Panc1 (cell line): Measurements from ENCODE around the gene MYH7. TPM values are rescaled to one million over a fixed set of nuclear protein-coding genes. Genes with fewer than 3 reads are reported as not detected.

Experiments
- ATAC-seq: fragments of 200-7000 bp; cut with Tn5 transposase; 2 replicates; pipeline ENCODE4 v1.9.1; 2020; ENCODE audit warnings: mild to moderate bottlenecking, moderate library complexity
- BruUV-seq: library from RNA; stranded (reverse); fragments of 400-500 nt; replicated peaks from 2 replicates; lab custom pipeline; 2021; lab: Mats Ljungman, UMichigan
- CTCF ChIA-PET: fragments of 300-600 bp; sonication (Branson Sonifier 250); formaldehyde crosslinking; loops from one replicate; lab custom pipeline; 2022; ENCODE audit warnings: antibody characterized with exemption; lab: Charles Lee
- POLR2A ChIA-PET: fragments of 300-600 bp; sonication (Branson Sonifier 250); formaldehyde crosslinking; loops from one replicate; lab custom pipeline; 2022; ENCODE audit warnings: antibody characterized with exemption; lab: Charles Lee
- DNase-seq: peaks from one replicate; pipeline ENCODE4 v3.0.0-alpha.2; 2010; ENCODE audit warnings: low read depth, low spot score
- H3K27ac ChIP-seq: 2 replicates; pipeline ENCODE4 v1.5.1; 2011; ENCODE audit warnings: mild to moderate bottlenecking, low read length, inconsistent platforms
- H3K27me3 ChIP-seq: fragments of 200-500 bp; sonication (Bioruptor generic); 2 replicates; pipeline ENCODE4 v1.6.0; 2014; ENCODE audit warnings: low read length, inconsistent platforms; ENCODE audit not compliant: control insufficient read depth, insufficient read depth
- H3K36me3 ChIP-seq: fragments of 200-500 bp; sonication (Bioruptor generic); 2 replicates; pipeline ENCODE4 v1.5.1; 2014; ENCODE audit warnings: inconsistent platforms, mild to moderate bottlenecking, low read length, moderate library complexity; ENCODE audit not compliant: control insufficient read depth, insufficient read depth
- H3K4me1 ChIP-seq: 2 replicates; pipeline ENCODE4 v1.5.1; 2011; ENCODE audit warnings: inconsistent platforms, mild to moderate bottlenecking, low read length, moderate library complexity; ENCODE audit not compliant: control insufficient read depth, insufficient read depth
- H3K4me3 ChIP-seq, 2 experiments: 2 replicates each; pipeline ENCODE4 v1.5.1; 2011 to 2012; ENCODE audit warnings: low read depth in 2 of 2, low read length in 2 of 2, mild to moderate bottlenecking in 2 of 2, inconsistent platforms in 1 of 2, moderate library complexity in 1 of 2
- H3K9me3 ChIP-seq: fragments of 200-500 bp; sonication (Bioruptor generic); 2 replicates; pipeline ENCODE4 v1.5.1; 2014; ENCODE audit warnings: low read depth, mild to moderate bottlenecking, inconsistent platforms, low read length, moderate library complexity; ENCODE audit not compliant: control insufficient read depth, insufficient read depth
- CTCF ChIP-seq: fragments of 450-650 bp; IDR thresholded peaks from 2 replicates; pipeline ENCODE4 v1.5.1; 2017; ENCODE audit warnings: mild to moderate bottlenecking
- POLR2AphosphoS5 ChIP-seq: IDR thresholded peaks from 2 replicates; pipeline ENCODE4 v1.6.1; 2012; ENCODE audit warnings: mild to moderate bottlenecking, low read depth, low read length, moderate library complexity
- REST ChIP-seq, 2 experiments: IDR thresholded peaks; 2 replicates each; pipeline ENCODE4 v1.6.1; 2011 to 2012; ENCODE audit warnings: low read depth in 2 of 2, control low read depth in 1 of 2, low read length in 1 of 2, mild to moderate bottlenecking in 1 of 2, moderate library complexity in 1 of 2; ENCODE audit not compliant: insufficient read depth in 1 of 2
- SIN3A ChIP-seq: IDR thresholded peaks from 2 replicates; pipeline ENCODE4 v1.6.1; 2012; ENCODE audit warnings: low read depth, mild to moderate bottlenecking, low read length, moderate library complexity, borderline replicate concordance; ENCODE audit not compliant: insufficient read depth
- TCF7L2 ChIP-seq: IDR thresholded peaks from 2 replicates; pipeline ENCODE4 v1.6.1; 2011; ENCODE audit warnings: mild to moderate bottlenecking, low read depth, low read length, inconsistent platforms
- in situ Hi-C: cut with HindIII; loops from 2 replicates; pipeline ENCODE4 v1.10.0; 2016; ENCODE audit warnings: low sequenced_read_pairs, low pct_unique_long_range_greater_than_20kb
- intact Hi-C: fragments of 100-400 bp; cut with micrococcal nuclease; formaldehyde crosslinking; loops from one replicate; pipeline ENCODE4 v1.10.0; 2022; ENCODE audit not compliant: unreplicated experiment
- total RNA-seq: library from RNA; stranded (reverse); gene quantifications from one replicate; pipeline ENCODE4 v1.2.1, GENCODE V29; 2021; ENCODE audit not compliant: unreplicated experiment

MYH7 gene
- total RNA-seq, 1 experiment from 2014 or later, result not detected

- no peaks in the 10 kb centered on the region; the same call in 1 of the 2 replicates for H3K27me3 ChIP-seq
- intact Hi-C loops, result no loop called here
- in situ Hi-C loops, result no loop called here
- no peak for DNase-seq
- CTCF ChIA-PET, result no interaction called here
- no peaks in the 10 kb centered on the region for H3K36me3 ChIP-seq
- no peak overlapping the region for H3K27ac ChIP-seq
- BruUV-seq, result no TSS peak
- H3K4me1 ChIP-seq, result no peaks in the 10 kb centered on the region
- no peaks in the 10 kb centered on the region for H3K9me3 ChIP-seq
- POLR2A ChIA-PET, result no interaction called here
- no peak overlapping the region for H3K4me3 ChIP-seq
- ATAC-seq, result no peak
- TF ChIP-seq CTCF (no peak), REST (IDR thresholded peaks at IDR 0.05; ENCODE audit: insufficient read depth in 1 of 2, low read depth in 2 of 2, low read length in 1 of 2) (no peak), TCF7L2 (no peak), POLR2AphosphoS5 (no peak), SIN3A (no peak)
Measured at GRCh38 chr14:23399591-23399990, 35.9 kb downstream of the MYH7 start.

- in situ Hi-C loops, result no loop called here
- no peak for DNase-seq
- H3K27me3 ChIP-seq, result no peaks in the 10 kb centered on the region; the same call in 1 of the 2 replicates
- ATAC-seq, result no peak
- H3K4me3 ChIP-seq, result no peak overlapping the region
- H3K36me3 ChIP-seq, result no peaks in the 10 kb centered on the region
- H3K27ac ChIP-seq, result no peak overlapping the region
- no TSS peak for BruUV-seq
- POLR2A ChIA-PET, result no interaction called here
- H3K4me1 ChIP-seq, result no peaks in the 10 kb centered on the region
- TF ChIP-seq POLR2AphosphoS5 (no peak), SIN3A (no peak), REST (IDR thresholded peaks at IDR 0.05; ENCODE audit: insufficient read depth in 1 of 2, low read depth in 2 of 2, low read length in 1 of 2) (no peak), CTCF (no peak), TCF7L2 (no peak)
- intact Hi-C loops, result no loop called here
- no peaks in the 10 kb centered on the region for H3K9me3 ChIP-seq
- CTCF ChIA-PET, result no interaction called here
Measured at GRCh38 chr14:23399136-23399535, 36.3 kb downstream of the MYH7 start.
